Upper lobe of left lung (tissue), 6 donors: ENCODE measurements around the gene SIAH3. TPM values are rescaled to one million over a fixed set of nuclear protein-coding genes. Genes with fewer than 3 reads are reported as not detected.

Source experiments
- ATAC-seq, 2 donors: fragments of 200-7000 bp; cut with Tn5 transposase; one replicate each; pipeline ENCODE4 v1.9.1; 2022; ENCODE audit warnings: mild to moderate bottlenecking in 2 of 2, moderate library complexity in 2 of 2; ENCODE audit not compliant: low FRiP score in 2 of 2
- DNase-seq, 2 donors: peaks; one replicate each; pipeline ENCODE4 v3.0.0-alpha.2; 2019 to 2020
- H3K27ac ChIP-seq, 4 donors: fragments of 200-600 bp; sonication (generic); one replicate each; pipeline ENCODE4 v1.5.1; 2016 to 2019
- H3K27me3 ChIP-seq, 4 donors: fragments of 200-600 bp; sonication (generic); one replicate each; pipeline ENCODE4 v1.5.1; 2017 to 2019
- H3K36me3 ChIP-seq, 4 donors: fragments of 200-600 bp; sonication (generic); one replicate each; pipeline ENCODE4 v1.5.1; 2016 to 2019
- H3K4me1 ChIP-seq, 4 donors: fragments of 200-600 bp; sonication (generic); one replicate each; pipeline ENCODE4 v1.5.1; 2018 to 2019
- H3K4me3 ChIP-seq, 4 donors: fragments of 200-600 bp; sonication (generic); one replicate each; pipeline ENCODE4 v1.5.1; 2017 to 2019; ENCODE audit warnings: mild to moderate bottlenecking in 2 of 4, moderate library complexity in 1 of 4
- H3K9me3 ChIP-seq, 4 donors: fragments of 200-600 bp; sonication (generic); one replicate each; pipeline ENCODE4 v1.5.1; 2018 to 2019
- CTCF ChIP-seq, 6 experiments: fragments of 450-650 bp in 4 of 6; fragments of 200-600 bp in 2 of 6; sonication (generic) in 2 of 6; IDR thresholded peaks; one replicate each; pipeline ENCODE4 v1.5.1; 2016 to 2019; ENCODE audit warnings: antibody characterized with exemption in 6 of 6
- EP300 ChIP-seq, 4 donors: sonication (generic); formaldehyde crosslinking; IDR thresholded peaks; one replicate each; pipeline ENCODE4 v1.5.1; 2017; ENCODE audit warnings: antibody characterized with exemption in 4 of 4, control low read depth in 2 of 4
- POLR2A ChIP-seq, 4 donors: fragments of 450-650 bp; IDR thresholded peaks; one replicate each; pipeline ENCODE4 v1.5.1; 2016 to 2017; ENCODE audit warnings: antibody characterized with exemption in 4 of 4, mild to moderate bottlenecking in 2 of 4
- POLR2AphosphoS5 ChIP-seq, 2 donors: sonication (generic); formaldehyde crosslinking; IDR thresholded peaks; one replicate each; pipeline ENCODE4 v1.5.1; 2017; ENCODE audit warnings: antibody characterized with exemption in 2 of 2
- WGBS, 2 donors: methylation state at CpG; one replicate each; pipeline ENCODE4 v1.1.5; 2017 to 2018; 5-methylcytosine and 5-hydroxymethylcytosine counted together
- total RNA-seq, 6 donors: library from RNA; depleted of rRNA in 4 of 6; stranded (reverse); fragments of >200 nt in 4 of 6; gene quantifications; one replicate each; pipeline versions ENCODE4 v1.1.0 to v1.2.1, GENCODE V29; 2016 to 2021
- donor health status: DM: no; HTN: no; CAD: no; lungs with moderate emphysema.
- donor health status: DM: no; HTN: yes; CAD: no; lungs with severe emphysema.

The SIAH3 gene
- total RNA-seq, 6 donors from 2014 or later, result under 0.01 to 0.39 (median 0.03) TPM; not detected in 1

GRCh38 chr13:45742985-45743384 lies 108.6 kb downstream of the SIAH3 start:
- H3K4me1 ChIP-seq, result no peaks in the 10 kb centered on the region
- H3K27ac ChIP-seq, result no peak overlapping the region
- no peak overlapping the region for H3K4me3 ChIP-seq
- no peak for DNase-seq
- H3K9me3 ChIP-seq, result no peaks in the 10 kb centered on the region
- H3K36me3 ChIP-seq, result no peaks in the 10 kb centered on the region
- no peak for ATAC-seq
- TF ChIP-seq POLR2AphosphoS5 (IDR thresholded peaks at IDR 0.05) (no peak), CTCF (IDR thresholded peaks at IDR 0.05) (no peak), EP300 (IDR thresholded peaks at IDR 0.05) (no peak), POLR2A (IDR thresholded peaks at IDR 0.05) (no peak)
- WGBS, 2 donors, result 86 to 91% methylated on average over 5 of the region's 5 CpGs
- no peaks in the 10 kb centered on the region for H3K27me3 ChIP-seq

- H3K27me3 ChIP-seq, result no peaks in the 10 kb centered on the region
- 41 to 83% methylated on average over 2 of the region's 2 CpGs for WGBS, 2 donors
Measured at GRCh38 chr13:45737571-45738017, 114.0 kb downstream of the SIAH3 start.

GRCh38 chr13:45733361-45733760 lies 118.2 kb downstream of the SIAH3 start:
- H3K4me3 ChIP-seq, result no peak overlapping the region
- H3K36me3 ChIP-seq, result no peaks in the 10 kb centered on the region
- DNase-seq (no peak), ATAC-seq (no peak)
- 83 to 86% methylated on average over 5 of the region's 5 CpGs for WGBS, 2 donors
- H3K27ac ChIP-seq, result no peak overlapping the region
- no peaks in the 10 kb centered on the region for H3K27me3 ChIP-seq
- no peaks in the 10 kb centered on the region for H3K9me3 ChIP-seq
- TF ChIP-seq POLR2AphosphoS5 (IDR thresholded peaks at IDR 0.05) (no peak), CTCF (IDR thresholded peaks at IDR 0.05) (no peak), EP300 (IDR thresholded peaks at IDR 0.05) (no peak), POLR2A (IDR thresholded peaks at IDR 0.05) (no peak)
- H3K4me1 ChIP-seq, result no peaks in the 10 kb centered on the region

More at GRCh38 chr13:45737571-45738017, 114.0 kb downstream of the SIAH3 start:
- no peaks in the 10 kb centered on the region for H3K4me1 ChIP-seq
- DNase-seq (no peak), ATAC-seq (no peak)
- H3K4me3 ChIP-seq, result no peak overlapping the region
- H3K9me3 ChIP-seq, result no peaks in the 10 kb centered on the region
- no peak for TF ChIP-seq POLR2AphosphoS5 (IDR thresholded peaks at IDR 0.05)
- TF ChIP-seq EP300 (IDR thresholded peaks at IDR 0.05), result no peak
- TF ChIP-seq POLR2A (IDR thresholded peaks at IDR 0.05), result no peak
- TF ChIP-seq CTCF (IDR thresholded peaks at IDR 0.05), result no peak
- H3K27ac ChIP-seq, result no peak overlapping the region
- H3K36me3 ChIP-seq, result no peaks in the 10 kb centered on the region

GRCh38 chr13:45732916-45733315 lies 118.6 kb downstream of the SIAH3 start:
- TF ChIP-seq CTCF (IDR thresholded peaks at IDR 0.05), result no peak
- Histone ChIP-seq H3K4me3 (no peak overlapping the region), H3K27me3 (no peaks in the 10 kb centered on the region), H3K4me1 (no peaks in the 10 kb centered on the region), H3K9me3 (no peaks in the 10 kb centered on the region), H3K36me3 (no peaks in the 10 kb centered on the region), H3K27ac (no peak overlapping the region)
- ATAC-seq (no peak), DNase-seq (no peak)
- 56 to 73% methylated on average over 5 of the region's 5 CpGs for whole genome bisulfite sequencing, 2 donors

GRCh38 chr13:45731455-45731854 lies 120.1 kb downstream of the SIAH3 start:
- Histone ChIP-seq H3K4me3 (no peak overlapping the region), H3K9me3 (no peaks in the 10 kb centered on the region), H3K36me3 (no peaks in the 10 kb centered on the region), H3K27me3 (no peaks in the 10 kb centered on the region), H3K4me1 (no peaks in the 10 kb centered on the region), H3K27ac (no peak overlapping the region)
- ATAC-seq (no peak), DNase-seq (no peak)
- TF ChIP-seq POLR2A (IDR thresholded peaks at IDR 0.05), result no peak
- TF ChIP-seq POLR2AphosphoS5 (IDR thresholded peaks at IDR 0.05), result no peak
- 90 to 94% methylated on average over 3 of the region's 3 CpGs for WGBS, 2 donors
